HCT116 (cell line): ENCODE results near the gene CHMP4B. TPM values are rescaled to one million over a fixed set of nuclear protein-coding genes. Genes with fewer than 3 reads are reported as not detected.

ENCODE experiments used
- ATAC-seq: fragments of 200-7000 bp; cut with Tn5 transposase; 2 replicates; pipeline ENCODE4 v1.9.1; 2020; ENCODE audit warnings: mild to moderate bottlenecking, moderate library complexity
- BruUV-seq: library from RNA; stranded (reverse); fragments of 400-500 nt; replicated peaks from 2 replicates; lab custom pipeline; 2021; lab: Mats Ljungman, UMichigan
- CTCF ChIA-PET: fragments of 300-600 bp; sonication (Branson Sonifier 250); formaldehyde crosslinking; loops from one replicate; lab custom pipeline; 2021; ENCODE audit warnings: antibody characterized with exemption; lab: Charles Lee
- POLR2A ChIA-PET: fragments of 300-600, 350-600 bp; sonication (Branson Sonifier 250); formaldehyde crosslinking; loops from one replicate; lab custom pipeline; 2021; ENCODE audit warnings: antibody characterized with exemption; lab: Charles Lee
- RAD21 ChIA-PET, 2 experiments: fragments of 300-600 bp; sonication (Branson Sonifier 250); formaldehyde crosslinking; loops; one replicate each; lab custom pipeline; 2023; ENCODE audit warnings: low total read pairs in 2 of 2; ENCODE audit not compliant: uncharacterized antibody in 2 of 2, unreplicated experiment in 2 of 2, low non-redundant PET in 1 of 2; lab: Charles Lee
- DNase-seq: peaks from one replicate; pipeline ENCODE4 v3.0.0-alpha.2; 2010; ENCODE audit warnings: low read depth, low spot score
- H2AFZ ChIP-seq: fragments of 200-600 bp; shearing (Covaris generic), sonication (generic); 2 replicates; pipeline ENCODE4 v1.6.1; 2017; ENCODE audit warnings: low read depth, mixed run types, mixed read lengths, antibody characterized with exemption, low read length; ENCODE audit not compliant: poor library complexity, severe bottlenecking
- H3K27ac ChIP-seq: 2 replicates; pipeline ENCODE4 v1.5.1; 2012; ENCODE audit warnings: low read depth, low read length
- H3K27me3 ChIP-seq: fragments of 200-600 bp; sonication (generic); 2 replicates; pipeline ENCODE4 v1.6.1; 2016; ENCODE audit warnings: mixed run types, low read length, mixed read lengths; ENCODE audit not compliant: insufficient read depth
- H3K36me3 ChIP-seq, 2 experiments: fragments of 200-500 bp in 1 of 2; fragments of 200-600 bp in 1 of 2; sonication (Bioruptor generic) in 1 of 2; sonication (generic) in 1 of 2; 2 replicates each; pipeline versions ENCODE4 v1.5.1 to v1.6.1; 2014 to 2016; ENCODE audit warnings: low read length in 2 of 2, inconsistent platforms in 1 of 2, mixed read lengths in 1 of 2, mixed run types in 1 of 2; ENCODE audit not compliant: insufficient read depth in 2 of 2, control insufficient read depth in 1 of 2
- H3K4me1 ChIP-seq, 2 experiments: fragments of 200-600 bp in 1 of 2; sonication (generic) in 1 of 2; 2 replicates each; pipeline versions ENCODE4 v1.5.1 to v1.6.1; 2012 to 2017; ENCODE audit warnings: low read length in 2 of 2, inconsistent platforms in 1 of 2, mild to moderate bottlenecking in 1 of 2, mixed read lengths in 1 of 2, mixed run types in 1 of 2, moderate library complexity in 1 of 2; ENCODE audit not compliant: insufficient read depth in 2 of 2, control insufficient read depth in 1 of 2
- H3K4me2 ChIP-seq: fragments of 200-600 bp; sonication (generic); 2 replicates; pipeline ENCODE4 v1.6.1; 2017; ENCODE audit warnings: mixed run types, low read length, mixed read lengths
- H3K4me3 ChIP-seq, 2 experiments: fragments of 200-600 bp in 1 of 2; sonication (generic) in 1 of 2; replicated peaks in 1 of 2; 2 replicates each; pipeline ENCODE4 v1.5.1; 2011 to 2016; ENCODE audit warnings: low read length in 2 of 2, control low read depth in 1 of 2, low read depth in 1 of 2, mild to moderate bottlenecking in 1 of 2, mixed read lengths in 1 of 2, mixed run types in 1 of 2
- H3K79me2 ChIP-seq: fragments of 200-600 bp; sonication (generic); 2 replicates; pipeline ENCODE4 v1.6.1; 2017; ENCODE audit warnings: mild to moderate bottlenecking, mixed run types, low read length, moderate library complexity, mixed read lengths; ENCODE audit not compliant: insufficient read depth
- H3K9ac ChIP-seq: fragments of 200-600 bp; sonication (generic); 2 replicates; pipeline ENCODE4 v1.6.1; 2016; ENCODE audit warnings: low read length, mixed read lengths
- H3K9me2 ChIP-seq: fragments of 200-600 bp; sonication (generic), shearing (Covaris generic); 2 replicates; pipeline ENCODE4 v1.6.1; 2017; ENCODE audit warnings: mixed run types, mild to moderate bottlenecking, moderate library complexity; ENCODE audit not compliant: insufficient read depth
- H3K9me3 ChIP-seq, 2 experiments: fragments of 200-500 bp in 1 of 2; fragments of 200-600 bp in 1 of 2; sonication (Bioruptor generic) in 1 of 2; sonication (generic) in 1 of 2; 2 replicates each; pipeline ENCODE4 v1.6.1; 2014 to 2017; ENCODE audit warnings: low read length in 2 of 2, mixed read lengths in 2 of 2, inconsistent platforms in 1 of 2, low read depth in 1 of 2, mild to moderate bottlenecking in 1 of 2, mixed run types in 1 of 2, moderate library complexity in 1 of 2; ENCODE audit not compliant: control insufficient read depth in 1 of 2, insufficient read depth in 1 of 2
- H4K20me1 ChIP-seq: fragments of 200-600 bp; sonication (generic), shearing (Covaris generic); 2 replicates; pipeline ENCODE4 v1.6.1; 2017; ENCODE audit warnings: mixed run types, mild to moderate bottlenecking, moderate library complexity; ENCODE audit not compliant: insufficient read depth
- CBX3 ChIP-seq: IDR thresholded peaks from 2 replicates; pipeline ENCODE4 v1.6.1; 2012; ENCODE audit warnings: low read depth
- CEBPB ChIP-seq: IDR thresholded peaks from 2 replicates; pipeline ENCODE4 v1.6.1; 2012; ENCODE audit warnings: low read depth
- EZH2 ChIP-seq: fragments of 200-600 bp; sonication (generic); IDR thresholded peaks from 2 replicates; pipeline ENCODE4 v1.6.1; 2017; ENCODE audit warnings: antibody characterized with exemption, mixed run types
- FOSL1 ChIP-seq: IDR thresholded peaks from 2 replicates; pipeline ENCODE4 v1.6.1; 2012; ENCODE audit warnings: low read depth
- JUND ChIP-seq: IDR thresholded peaks from 2 replicates; pipeline ENCODE4 v1.6.1; 2012
- POLR2A ChIP-seq: IDR thresholded peaks from 2 replicates; pipeline ENCODE4 v1.7.0; 2011; ENCODE audit warnings: borderline replicate concordance; ENCODE audit not compliant: insufficient read depth, insufficient read length; ENCODE audit errors: extremely low read depth
- POLR2AphosphoS5 ChIP-seq: IDR thresholded peaks from 2 replicates; pipeline ENCODE4 v1.6.1; 2011; ENCODE audit warnings: mild to moderate bottlenecking, low read depth, low read length, moderate library complexity
- SIN3A ChIP-seq: IDR thresholded peaks from 2 replicates; pipeline ENCODE4 v1.6.1; 2012; ENCODE audit warnings: low read depth
- SRF ChIP-seq: IDR thresholded peaks from 2 replicates; pipeline ENCODE4 v1.6.1; 2012; ENCODE audit warnings: low read depth
- TCF7L2 ChIP-seq: IDR thresholded peaks from 2 replicates; pipeline ENCODE4 v1.7.0; 2011; ENCODE audit warnings: borderline replicate concordance, inconsistent platforms; ENCODE audit not compliant: insufficient read depth, insufficient read length; ENCODE audit errors: extremely low read depth
- YY1 ChIP-seq: IDR thresholded peaks from 2 replicates; pipeline ENCODE4 v1.6.1; 2011; ENCODE audit warnings: low read length, low read depth, moderate library complexity, mild to moderate bottlenecking; ENCODE audit not compliant: insufficient replicate concordance; ENCODE audit errors: extremely low read depth
- ZFX ChIP-seq: fragments of 450-650 bp; IDR thresholded peaks from 2 replicates; pipeline ENCODE4 v1.6.1; 2017
- ZNF274 ChIP-seq: fragments of 200-500 bp; sonication (Bioruptor generic); IDR thresholded peaks from 2 replicates; pipeline ENCODE4 v1.6.1; 2014; ENCODE audit warnings: mild to moderate bottlenecking, low read depth, low read length, inconsistent platforms
- intact Hi-C: fragments of 100-400 bp; cut with micrococcal nuclease; formaldehyde crosslinking; loops from 2 replicates; pipeline ENCODE4 v1.10.0; 2022
- total RNA-seq: library from RNA; stranded (reverse); gene quantifications from one replicate; pipeline ENCODE4 v1.2.1, GENCODE V29; 2021; ENCODE audit not compliant: unreplicated experiment
- TF ChIP-seq, protein P1 (sequence below): IDR thresholded peaks from 2 replicates; pipeline ENCODE4 v1.6.1; 2012; ENCODE audit warnings: low read depth
- TF ChIP-seq, protein P2 (sequence below): IDR thresholded peaks from 2 replicates; pipeline ENCODE4 v1.6.1; 2012
- TF ChIP-seq, protein P3 (sequence below), 3 experiments: fragments of 200-600 bp in 1 of 3; sonication (generic) in 1 of 3; IDR thresholded peaks in 2 of 3; conservative IDR thresholded peaks in 1 of 3; 2 replicates each; pipeline ENCODE4 v1.5.1; 2012 to 2017; ENCODE audit warnings: low read depth in 2 of 3, low read length in 2 of 3, antibody characterized with exemption in 1 of 3, borderline replicate concordance in 1 of 3, control low read depth in 1 of 3, mild to moderate bottlenecking in 1 of 3, mixed read lengths in 1 of 3, mixed run types in 1 of 3, moderate library complexity in 1 of 3; ENCODE audit not compliant: insufficient read depth in 1 of 3

The CHMP4B gene
- total RNA-seq, 1 experiment from 2014 or later = 56.9 TPM

DNA sequence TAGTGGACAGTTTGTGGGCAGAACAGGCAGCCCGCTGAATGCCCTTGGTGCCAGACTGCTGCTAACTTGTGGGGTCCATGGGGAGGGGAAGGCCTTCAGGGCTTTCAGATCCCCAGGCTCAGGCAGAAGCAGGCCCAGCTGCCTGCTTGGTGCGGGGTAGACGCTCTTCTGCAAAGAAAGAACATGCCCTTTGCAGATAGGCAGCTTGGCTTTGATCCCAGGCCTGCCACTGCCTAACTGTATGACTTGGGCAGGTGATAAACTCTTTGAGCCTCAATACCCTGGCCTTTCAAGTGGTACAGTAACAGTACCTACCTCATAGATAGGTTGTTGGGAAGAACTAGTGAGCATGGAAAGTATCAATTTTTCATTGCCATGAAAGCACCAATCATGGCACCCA, 28.4 kb downstream of the CHMP4B start:
- POLR2A ChIA-PET = no interaction called here
- CTCF ChIA-PET = no interaction called here
- Histone ChIP-seq H3K79me2 (peaks cover 79% of the 10 kb centered on the region), H3K9me2 (no peaks in the 10 kb centered on the region), H4K20me1 (no peaks in the 10 kb centered on the region), H3K4me3 (no peak overlapping the region), H3K27ac (no peak overlapping the region), H3K36me3 (no peaks in the 10 kb centered on the region), H3K4me2 (no peak overlapping the region), H2AFZ (no peak overlapping the region), H3K9me3 (no peaks in the 10 kb centered on the region), H3K27me3 (no peaks in the 10 kb centered on the region), H3K9ac (no peak overlapping the region), H3K4me1 (no peaks in the 10 kb centered on the region)
- TF ChIP-seq FOSL1 = no peak
- TF ChIP-seq, protein P1, sequence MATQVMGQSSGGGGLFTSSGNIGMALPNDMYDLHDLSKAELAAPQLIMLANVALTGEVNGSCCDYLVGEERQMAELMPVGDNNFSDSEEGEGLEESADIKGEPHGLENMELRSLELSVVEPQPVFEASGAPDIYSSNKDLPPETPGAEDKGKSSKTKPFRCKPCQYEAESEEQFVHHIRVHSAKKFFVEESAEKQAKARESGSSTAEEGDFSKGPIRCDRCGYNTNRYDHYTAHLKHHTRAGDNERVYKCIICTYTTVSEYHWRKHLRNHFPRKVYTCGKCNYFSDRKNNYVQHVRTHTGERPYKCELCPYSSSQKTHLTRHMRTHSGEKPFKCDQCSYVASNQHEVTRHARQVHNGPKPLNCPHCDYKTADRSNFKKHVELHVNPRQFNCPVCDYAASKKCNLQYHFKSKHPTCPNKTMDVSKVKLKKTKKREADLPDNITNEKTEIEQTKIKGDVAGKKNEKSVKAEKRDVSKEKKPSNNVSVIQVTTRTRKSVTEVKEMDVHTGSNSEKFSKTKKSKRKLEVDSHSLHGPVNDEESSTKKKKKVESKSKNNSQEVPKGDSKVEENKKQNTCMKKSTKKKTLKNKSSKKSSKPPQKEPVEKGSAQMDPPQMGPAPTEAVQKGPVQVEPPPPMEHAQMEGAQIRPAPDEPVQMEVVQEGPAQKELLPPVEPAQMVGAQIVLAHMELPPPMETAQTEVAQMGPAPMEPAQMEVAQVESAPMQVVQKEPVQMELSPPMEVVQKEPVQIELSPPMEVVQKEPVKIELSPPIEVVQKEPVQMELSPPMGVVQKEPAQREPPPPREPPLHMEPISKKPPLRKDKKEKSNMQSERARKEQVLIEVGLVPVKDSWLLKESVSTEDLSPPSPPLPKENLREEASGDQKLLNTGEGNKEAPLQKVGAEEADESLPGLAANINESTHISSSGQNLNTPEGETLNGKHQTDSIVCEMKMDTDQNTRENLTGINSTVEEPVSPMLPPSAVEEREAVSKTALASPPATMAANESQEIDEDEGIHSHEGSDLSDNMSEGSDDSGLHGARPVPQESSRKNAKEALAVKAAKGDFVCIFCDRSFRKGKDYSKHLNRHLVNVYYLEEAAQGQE = no peak
- no peak for TF ChIP-seq CEBPB
- TF ChIP-seq, protein P2, sequence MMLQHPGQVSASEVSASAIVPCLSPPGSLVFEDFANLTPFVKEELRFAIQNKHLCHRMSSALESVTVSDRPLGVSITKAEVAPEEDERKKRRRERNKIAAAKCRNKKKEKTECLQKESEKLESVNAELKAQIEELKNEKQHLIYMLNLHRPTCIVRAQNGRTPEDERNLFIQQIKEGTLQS = no peak
- TF ChIP-seq POLR2AphosphoS5 = no peak
- TF ChIP-seq TCF7L2 = no peak
- no TSS peak for BruUV-seq
- intact Hi-C loops = no loop called here
- ATAC-seq (no peak), DNase-seq (no peak)
- RAD21 ChIA-PET = no interaction called here

DNA sequence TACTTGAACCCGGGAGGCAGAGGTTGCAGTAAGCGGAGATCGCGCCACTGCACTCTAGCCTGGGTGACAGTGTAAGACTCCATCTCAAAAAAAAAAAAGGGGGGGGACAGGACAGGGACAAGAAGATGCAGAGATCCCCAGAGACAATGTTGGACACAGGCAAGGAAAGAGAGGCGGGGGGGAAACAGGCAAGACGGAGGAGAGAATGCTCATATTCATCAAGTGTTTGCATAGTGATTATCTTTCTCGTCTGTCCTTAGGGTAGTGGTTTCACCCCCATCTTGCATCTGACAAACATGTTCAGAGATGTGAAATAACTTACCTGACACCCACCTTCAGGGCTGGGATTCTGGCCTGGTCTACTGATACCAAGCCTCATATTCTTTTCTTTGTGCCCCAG, 29.0 kb downstream of the CHMP4B start:
- H3K9ac ChIP-seq = no peak overlapping the region
- no peak overlapping the region for H3K27ac ChIP-seq
- no peaks in the 10 kb centered on the region for H3K9me2 ChIP-seq
- no peaks in the 10 kb centered on the region for H3K4me1 ChIP-seq
- H4K20me1 ChIP-seq = no peaks in the 10 kb centered on the region
- DNase-seq (no peak), ATAC-seq (no peak)
- no peaks in the 10 kb centered on the region for H3K27me3 ChIP-seq
- ChIA-PET RAD21 (no interaction called here), POLR2A (no interaction called here), CTCF (no interaction called here)
- no peak overlapping the region for H3K4me3 ChIP-seq
- H3K79me2 ChIP-seq = peaks cover 79% of the 10 kb centered on the region
- no TSS peak for BruUV-seq
- H3K36me3 ChIP-seq = no peaks in the 10 kb centered on the region
- intact Hi-C loops = no loop called here
- no peak overlapping the region for H3K4me2 ChIP-seq
- no peak overlapping the region for H2AFZ ChIP-seq
- no peaks in the 10 kb centered on the region for H3K9me3 ChIP-seq
- TF ChIP-seq FOSL1 (no peak), POLR2A (no peak), YY1 (no peak), CBX3 (no peak), ZFX (no peak), CEBPB (no peak), JUND (no peak), POLR2AphosphoS5 (no peak), SIN3A (no peak), ZNF274 (no peak), SRF (no peak), EZH2 (no peak)
- TF ChIP-seq, protein P2 = no peak
- TF ChIP-seq, protein P3, sequence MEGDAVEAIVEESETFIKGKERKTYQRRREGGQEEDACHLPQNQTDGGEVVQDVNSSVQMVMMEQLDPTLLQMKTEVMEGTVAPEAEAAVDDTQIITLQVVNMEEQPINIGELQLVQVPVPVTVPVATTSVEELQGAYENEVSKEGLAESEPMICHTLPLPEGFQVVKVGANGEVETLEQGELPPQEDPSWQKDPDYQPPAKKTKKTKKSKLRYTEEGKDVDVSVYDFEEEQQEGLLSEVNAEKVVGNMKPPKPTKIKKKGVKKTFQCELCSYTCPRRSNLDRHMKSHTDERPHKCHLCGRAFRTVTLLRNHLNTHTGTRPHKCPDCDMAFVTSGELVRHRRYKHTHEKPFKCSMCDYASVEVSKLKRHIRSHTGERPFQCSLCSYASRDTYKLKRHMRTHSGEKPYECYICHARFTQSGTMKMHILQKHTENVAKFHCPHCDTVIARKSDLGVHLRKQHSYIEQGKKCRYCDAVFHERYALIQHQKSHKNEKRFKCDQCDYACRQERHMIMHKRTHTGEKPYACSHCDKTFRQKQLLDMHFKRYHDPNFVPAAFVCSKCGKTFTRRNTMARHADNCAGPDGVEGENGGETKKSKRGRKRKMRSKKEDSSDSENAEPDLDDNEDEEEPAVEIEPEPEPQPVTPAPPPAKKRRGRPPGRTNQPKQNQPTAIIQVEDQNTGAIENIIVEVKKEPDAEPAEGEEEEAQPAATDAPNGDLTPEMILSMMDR (IDR thresholded peaks at IDR 0.05 in 2 of 3, conservative IDR thresholded peaks at IDR 0.05 in 1 of 3; ENCODE audit: borderline replicate concordance in 1 of 3, insufficient read depth in 1 of 3, low read depth in 2 of 3, low read length in 2 of 3) = no peak
